Body of pancreas (tissue), 4 donors: Measurements from ENCODE around the gene RPL32.

Experiments
- POLR2A ChIP-seq, 3 donors: fragments of 450-650 bp; IDR thresholded peaks; one replicate each; pipeline ENCODE4 v1.6.1; 2016; ENCODE audit warnings: antibody characterized with exemption in 3 of 3, mild to moderate bottlenecking in 2 of 3
- TF ChIP-seq, protein P1 (sequence below), 7 experiments: fragments of 450-650 bp in 4 of 7; fragments of 200-600 bp in 3 of 7; sonication (generic) in 3 of 7; IDR thresholded peaks; one replicate each; pipeline ENCODE4 v1.5.1; 2016 to 2019; ENCODE audit warnings: antibody characterized with exemption in 7 of 7

DNA sequence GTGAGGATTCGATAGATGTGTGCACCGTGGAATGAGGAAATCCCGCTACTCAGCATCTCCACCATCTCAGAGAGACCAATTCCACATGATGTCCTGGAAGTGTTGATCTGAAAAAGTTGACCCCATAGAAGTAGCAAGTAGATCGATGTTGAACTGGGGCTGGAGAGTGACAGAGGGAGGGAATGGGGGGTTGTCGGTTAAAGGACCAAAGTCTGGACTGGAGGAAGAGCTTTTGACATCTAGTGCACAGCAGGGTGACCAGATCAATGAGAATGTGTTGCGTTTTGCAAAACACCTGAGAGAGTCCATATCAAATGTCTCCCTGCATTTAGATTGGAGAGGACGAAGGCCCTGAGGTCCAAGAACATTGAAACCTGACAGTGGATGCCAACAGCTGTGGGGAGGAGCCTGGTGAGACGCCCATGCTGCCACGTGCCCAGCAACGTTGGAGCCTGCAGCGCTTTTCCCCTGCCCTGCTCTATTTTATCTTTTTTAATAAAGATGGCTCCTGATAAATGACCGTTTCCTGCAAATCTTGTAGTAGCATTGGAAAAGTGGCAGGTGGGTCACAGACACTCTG, 30.1 kb upstream of the RPL32 start:
- TF ChIP-seq, protein P1, sequence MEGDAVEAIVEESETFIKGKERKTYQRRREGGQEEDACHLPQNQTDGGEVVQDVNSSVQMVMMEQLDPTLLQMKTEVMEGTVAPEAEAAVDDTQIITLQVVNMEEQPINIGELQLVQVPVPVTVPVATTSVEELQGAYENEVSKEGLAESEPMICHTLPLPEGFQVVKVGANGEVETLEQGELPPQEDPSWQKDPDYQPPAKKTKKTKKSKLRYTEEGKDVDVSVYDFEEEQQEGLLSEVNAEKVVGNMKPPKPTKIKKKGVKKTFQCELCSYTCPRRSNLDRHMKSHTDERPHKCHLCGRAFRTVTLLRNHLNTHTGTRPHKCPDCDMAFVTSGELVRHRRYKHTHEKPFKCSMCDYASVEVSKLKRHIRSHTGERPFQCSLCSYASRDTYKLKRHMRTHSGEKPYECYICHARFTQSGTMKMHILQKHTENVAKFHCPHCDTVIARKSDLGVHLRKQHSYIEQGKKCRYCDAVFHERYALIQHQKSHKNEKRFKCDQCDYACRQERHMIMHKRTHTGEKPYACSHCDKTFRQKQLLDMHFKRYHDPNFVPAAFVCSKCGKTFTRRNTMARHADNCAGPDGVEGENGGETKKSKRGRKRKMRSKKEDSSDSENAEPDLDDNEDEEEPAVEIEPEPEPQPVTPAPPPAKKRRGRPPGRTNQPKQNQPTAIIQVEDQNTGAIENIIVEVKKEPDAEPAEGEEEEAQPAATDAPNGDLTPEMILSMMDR (IDR thresholded peaks at IDR 0.05), result no peak
- no peak for TF ChIP-seq POLR2A (IDR thresholded peaks at IDR 0.05)
